Breast epithelium (tissue), 4 donors: ENCODE results near the gene PCSK2. TPM values are rescaled to one million over a fixed set of nuclear protein-coding genes. Genes with fewer than 3 reads are reported as not detected.

ENCODE experiments used
- DNase-seq, 2 donors: peaks; one replicate each; pipeline ENCODE4 v3.0.0-alpha.2; 2019; ENCODE audit warnings: low spot score in 2 of 2
- H3K27ac ChIP-seq, 2 donors: fragments of 200-600 bp; sonication (generic) in 1 of 2; one replicate each; pipeline ENCODE4 v1.5.1; 2016 to 2019; ENCODE audit warnings: mild to moderate bottlenecking in 1 of 2
- H3K27me3 ChIP-seq, 2 donors: fragments of 200-600 bp; sonication (generic) in 1 of 2; one replicate each; pipeline versions ENCODE4 v1.5.1 to v1.6.0; 2017 to 2019; ENCODE audit warnings: control low read depth in 1 of 2, mild to moderate bottlenecking in 1 of 2
- H3K36me3 ChIP-seq: fragments of 200-600 bp; one replicate; pipeline ENCODE4 v1.5.1; 2019
- H3K4me1 ChIP-seq, 2 donors: fragments of 200-600 bp; sonication (generic); one replicate each; pipeline ENCODE4 v1.5.1; 2016 to 2019; ENCODE audit warnings: control low read depth in 1 of 2
- H3K4me3 ChIP-seq, 3 donors: fragments of 200-600 bp; sonication (generic); 1 replicate in 2 of 3; 2 replicates in 1 of 3; pipeline ENCODE4 v1.5.1; 2016 to 2019; ENCODE audit warnings: mild to moderate bottlenecking in 3 of 3, moderate library complexity in 2 of 3
- H3K9me3 ChIP-seq, 2 donors: fragments of 200-600 bp; sonication (generic) in 1 of 2; one replicate each; pipeline ENCODE4 v1.5.1; 2016 to 2019; ENCODE audit warnings: control low read depth in 1 of 2
- CTCF ChIP-seq, 3 donors: fragments of 450-650 bp; IDR thresholded peaks; one replicate each; pipeline ENCODE4 v1.5.1; 2016 to 2017; ENCODE audit warnings: antibody characterized with exemption in 3 of 3, mild to moderate bottlenecking in 3 of 3, moderate library complexity in 3 of 3
- POLR2A ChIP-seq: fragments of 450-650 bp; IDR thresholded peaks from one replicate; pipeline ENCODE4 v1.6.1; 2016; ENCODE audit warnings: antibody characterized with exemption, mild to moderate bottlenecking, moderate library complexity
- POLR2AphosphoS5 ChIP-seq, 3 donors: sonication (generic); formaldehyde crosslinking; IDR thresholded peaks; one replicate each; pipeline ENCODE4 v1.6.1; 2017; ENCODE audit warnings: antibody characterized with exemption in 3 of 3
- intact Hi-C: fragments of 100-400 bp; cut with DNase I; formaldehyde crosslinking; loops from one replicate; pipeline ENCODE4 v1.15.1; 2023; ENCODE audit warnings: low total_unique reads
- total RNA-seq, 3 donors: library from RNA; depleted of rRNA; stranded (reverse); fragments of >200 nt; gene quantifications; one replicate each; pipeline ENCODE4 v1.1.0, GENCODE V29; 2016

PCSK2 gene
- under 1 TPM in 1 of 3 donors, not detected in 2; 0.16 TPM for total RNA-seq

GRCh38 chr20:17226410-17227218 is at the start of gene PCSK2:
Gene PCSK2 (plus strand): TSS chr20:17227040. CDS start chr20:17227306, 266 bp downstream.
- Histone ChIP-seq H3K27me3 (peaks cover 0 to 72% of the 10 kb centered on the region in 2 donors), H3K4me1 (peaks cover 0 to 5% of the 10 kb centered on the region in 2 donors), H3K36me3 (no peaks in the 10 kb centered on the region), H3K9me3 (no peaks in the 10 kb centered on the region), H3K4me3 (peak within 1 kb of the TSS; percentile 26 to 44 (median 41)), H3K27ac (no peak within 1 kb of the TSS)
- TF ChIP-seq CTCF (IDR thresholded peaks at IDR 0.05): no peak
- TF ChIP-seq POLR2A: no peak
- no peak for TF ChIP-seq POLR2AphosphoS5 (IDR thresholded peaks at IDR 0.05)
- DNase-seq: no peak
- intact Hi-C loops: no loop called here

- Histone ChIP-seq H3K4me1 (no peaks in the 10 kb centered on the region), H3K27me3 (peaks cover 0 to 8% of the 10 kb centered on the region in 2 donors), H3K36me3 (no peaks in the 10 kb centered on the region), H3K27ac (no peak overlapping the region), H3K4me3 (no peak overlapping the region), H3K9me3 (peaks cover 5 to 8% of the 10 kb centered on the region in 2 donors)
- DNase-seq: no peak
- intact Hi-C loops: no loop called here
- no peak for TF ChIP-seq POLR2AphosphoS5 (IDR thresholded peaks at IDR 0.05)
- no peak for TF ChIP-seq POLR2A
- TF ChIP-seq CTCF (IDR thresholded peaks at IDR 0.05): no peak
Observed at GRCh38 chr20:17177341-17177740, 49.5 kb upstream of the PCSK2 start.

GRCh38 chr20:17179840-17180239 is 47.0 kb upstream of the PCSK2 start:
- TF ChIP-seq POLR2AphosphoS5 (IDR thresholded peaks at IDR 0.05) (no peak), CTCF (IDR thresholded peaks at IDR 0.05) (no peak), POLR2A (no peak)
- peaks cover 0 to 8% of the 10 kb centered on the region in 2 donors for H3K27me3 ChIP-seq
- no peak overlapping the region for H3K4me3 ChIP-seq
- H3K27ac ChIP-seq: no peak overlapping the region
- DNase-seq: no peak
- H3K9me3 ChIP-seq: peaks cover 5 to 22% of the 10 kb centered on the region in 2 donors
- H3K36me3 ChIP-seq: no peaks in the 10 kb centered on the region
- intact Hi-C loops: no loop called here
- H3K4me1 ChIP-seq: no peaks in the 10 kb centered on the region

GRCh38 chr20:17189976-17190695 is 36.7 kb upstream of the PCSK2 start:
- H3K4me3 ChIP-seq: no peak overlapping the region
- H3K27me3 ChIP-seq: no peaks in the 10 kb centered on the region
- no peak for DNase-seq
- intact Hi-C loops: no loop called here
- no peaks in the 10 kb centered on the region for H3K9me3 ChIP-seq
- no peaks in the 10 kb centered on the region for H3K4me1 ChIP-seq
- H3K36me3 ChIP-seq: no peaks in the 10 kb centered on the region
- TF ChIP-seq POLR2AphosphoS5 (IDR thresholded peaks at IDR 0.05) (no peak), POLR2A (no peak), CTCF (IDR thresholded peaks at IDR 0.05) (no peak)
- H3K27ac ChIP-seq: no peak overlapping the region

GRCh38 chr20:17197041-17197440 is 29.8 kb upstream of the PCSK2 start:
- Histone ChIP-seq H3K27me3 (peaks cover 0 to 17% of the 10 kb centered on the region in 2 donors), H3K36me3 (no peaks in the 10 kb centered on the region), H3K4me1 (no peaks in the 10 kb centered on the region), H3K27ac (no peak overlapping the region), H3K9me3 (no peaks in the 10 kb centered on the region), H3K4me3 (no peak overlapping the region)
- TF ChIP-seq CTCF (IDR thresholded peaks at IDR 0.05): no peak
- TF ChIP-seq POLR2A: no peak
- no peak for TF ChIP-seq POLR2AphosphoS5 (IDR thresholded peaks at IDR 0.05)
- intact Hi-C loops: loop anchor here (5.0 kb wide), 1 partner anchor 160 kb away; no protein-coding TSS in a partner anchor
- no peak for DNase-seq
